Nasal cavity respiratory epithelium epithelial cell of viscerocranial mucosa (primary cell): ENCODE measurements around the gene MED25. TPM values are rescaled to one million over a fixed set of nuclear protein-coding genes. Genes with fewer than 3 reads are reported as not detected.

Source experiments
- total RNA-seq: library from RNA; depleted of rRNA; stranded (reverse); fragments of >200 nt; gene quantifications from 2 replicates; pipeline ENCODE4 v1.2.3, GENCODE V29; 2014

Gene MED25
- total RNA-seq: 7.9 and 25.1 TPM in 2 replicates

DNA sequence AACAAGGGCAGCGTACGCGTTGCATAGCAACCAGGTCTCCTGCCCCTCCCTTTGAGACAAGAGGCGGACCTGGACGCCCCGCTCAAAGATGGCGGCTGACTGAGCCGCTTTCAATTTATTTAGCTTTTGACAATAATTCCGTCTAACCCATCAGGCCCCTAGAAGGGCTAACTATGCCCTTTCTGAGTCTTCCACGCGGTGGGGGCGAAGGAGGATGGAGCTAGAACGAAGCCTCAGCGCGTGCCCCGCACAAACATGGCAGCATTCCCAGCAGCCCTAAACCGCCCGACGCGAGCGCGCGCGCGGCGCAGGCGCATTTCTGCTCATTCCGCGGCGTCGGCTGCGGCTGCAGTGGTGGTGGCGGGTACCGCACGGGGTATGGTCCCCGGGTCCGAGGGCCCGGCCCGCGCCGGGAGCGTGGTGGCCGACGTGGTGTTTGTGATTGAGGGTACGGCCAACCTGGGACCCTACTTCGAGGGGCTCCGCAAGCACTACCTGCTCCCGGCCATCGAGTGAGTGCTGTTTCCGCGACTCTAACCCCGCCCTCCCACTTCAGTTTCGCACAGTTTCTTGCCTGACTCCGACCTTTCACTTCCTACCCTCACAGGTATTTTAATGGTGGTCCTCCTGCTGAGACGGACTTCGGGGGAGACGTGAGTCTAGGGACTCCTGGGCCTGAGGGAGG is at the start of gene MED25:
Gene MED25, plus strand, starts transcription at position 326 of the 685 bp plus-strand sequence. Its CDS starts 53 bp downstream, at position 379.

DNA sequence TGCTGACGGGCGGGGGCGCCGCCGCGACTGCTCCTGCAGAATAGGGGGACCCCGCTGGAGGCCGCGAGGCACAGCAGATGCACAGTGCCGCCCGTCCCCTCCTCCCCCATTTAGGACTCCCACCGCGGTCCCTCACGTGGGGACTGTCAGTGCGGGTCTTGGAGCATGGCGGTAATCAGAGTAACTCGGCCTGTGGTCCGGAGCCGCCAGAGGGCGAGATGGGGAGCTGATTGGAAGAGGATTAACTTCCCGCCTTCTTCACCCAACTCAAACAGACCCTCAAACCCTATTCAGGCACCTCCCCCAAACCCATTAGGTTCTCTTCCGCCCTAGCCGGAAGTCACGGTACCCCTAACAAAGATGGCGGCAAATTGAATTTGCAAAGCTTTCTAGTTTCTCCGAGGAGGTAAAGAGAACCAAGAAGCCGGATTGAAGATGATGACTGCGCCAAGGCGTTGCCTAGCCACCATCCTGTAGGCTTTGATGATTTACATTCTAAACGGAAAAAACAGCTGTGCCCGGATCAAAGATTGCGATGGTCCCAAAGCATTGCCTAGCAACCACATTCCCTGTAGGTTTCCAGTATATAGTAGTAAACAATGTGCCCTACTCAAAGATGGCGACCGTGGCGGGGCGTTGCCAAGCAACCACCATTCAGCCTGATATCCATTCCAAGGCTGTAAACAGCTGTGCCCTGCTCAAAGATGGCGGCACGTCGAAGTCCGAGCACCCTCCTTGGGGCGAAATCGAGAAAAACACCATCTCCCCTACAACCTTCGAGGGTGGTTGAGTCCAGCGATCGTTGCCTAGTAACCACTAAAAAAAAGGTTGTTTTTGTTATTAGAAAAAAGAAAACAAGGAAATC is 4.9 kb upstream of the MED25 start, which contains the start of gene FUZ:
Gene FUZ, minus strand, starts transcription at position 296 of the 865 bp plus-strand sequence. Its CDS starts 186 bp downstream, at position 110.

GRCh38 chr19:49850487-49851342 is 32.6 kb downstream of the MED25 start, which contains the start of gene PTOV1:
TSS of gene PTOV1 (plus strand) at chr19:49851159.

GRCh38 chr19:49866933-49867782 is 49.1 kb downstream of the MED25 start, which contains the start of gene PNKP:
TSS of gene PNKP (minus strand) at chr19:49867576. CDS start at chr19:49867204, 372 bp downstream.

GRCh38 chr19:49877020-49877878 is 59.2 kb downstream of the MED25 start, which contains the start of the genes AKT1S1 and TBC1D17:
TSS of gene AKT1S1 (minus strand) at chr19:49877355. CDS start at chr19:49873295, 4,060 bp downstream.
TSS of gene TBC1D17 (plus strand) at chr19:49877702. CDS start at chr19:49877724, 22 bp downstream.

Other genes with a start within 250 kb of the MED25 start
- gene NOSIP, start 237.7 kb upstream of the MED25 start, total RNA-seq: 28.1 and 57.8 TPM in 2 replicates
- 5.4 and 7.9 TPM in 2 replicates for gene PRRG2, start 237.0 kb upstream of the MED25 start, total RNA-seq
- gene PRR12, start 227.1 kb upstream of the MED25 start, total RNA-seq: 1.4 and 7.8 TPM in 2 replicates
- 32.1 and 44.4 TPM in 2 replicates for gene RRAS, start 178.1 kb upstream of the MED25 start, total RNA-seq
- gene SCAF1, start 176.1 kb upstream of the MED25 start, total RNA-seq: 11.6 and 31.3 TPM in 2 replicates
- gene IRF3, start 152.4 kb upstream of the MED25 start, total RNA-seq: 104 and 109 TPM in 2 replicates
- 2.7 and 4.4 TPM in 2 replicates for gene BCL2L12, start 152.4 kb upstream of the MED25 start, total RNA-seq
- 266 and 394 TPM in 2 replicates for gene PRMT1, start 141.0 kb upstream of the MED25 start, total RNA-seq
- under 0.01 and 0.78 TPM in 2 replicates for gene ADM5, start 128.7 kb upstream of the MED25 start, total RNA-seq
- 0.21 and 0.34 TPM in 2 replicates for gene CPT1C, start 127.2 kb upstream of the MED25 start, total RNA-seq
- 0.34 TPM in 1 of 2 replicates, not detected in the other for gene TSKS, start 55.0 kb upstream of the MED25 start, total RNA-seq
- gene AP2A1, start 51.3 kb upstream of the MED25 start, total RNA-seq: 36.9 and 89.5 TPM in 2 replicates
- gene FUZ, start 5.0 kb upstream of the MED25 start, total RNA-seq: 10.6 and 16.5 TPM in 2 replicates
- 17.4 and 41.6 TPM in 2 replicates for gene PTOV1, start 32.9 kb downstream of the MED25 start, total RNA-seq
- gene PNKP, start 49.3 kb downstream of the MED25 start, total RNA-seq: 27.1 and 27.7 TPM in 2 replicates
- 7.9 and 11.7 TPM in 2 replicates for gene AKT1S1, start 59.1 kb downstream of the MED25 start, total RNA-seq
- 4.8 and 8.8 TPM in 2 replicates for gene TBC1D17, start 59.4 kb downstream of the MED25 start, total RNA-seq
- gene IL4I1, start 78.6 kb downstream of the MED25 start, total RNA-seq: 0.14 and 0.34 TPM in 2 replicates
- gene ATF5, start 110.9 kb downstream of the MED25 start, total RNA-seq: 2.4 and 6.3 TPM in 2 replicates
- gene NUP62, start 111.2 kb downstream of the MED25 start, total RNA-seq: 16.1 and 38.8 TPM in 2 replicates
- gene SIGLEC11, start 142.9 kb downstream of the MED25 start, total RNA-seq: not detected in 2 replicates
- 17.1 and 22.7 TPM in 2 replicates for gene VRK3, start 207.1 kb downstream of the MED25 start, total RNA-seq
- 14.6 and 15.0 TPM in 2 replicates for gene ZNF473, start 207.7 kb downstream of the MED25 start, total RNA-seq